HL-60/S4 treated with retinoic acid at 250 ng/mL for 4 days and 3 days (cell line): ENCODE measurements around the gene RSU1.

Experiments
- in situ Hi-C: fragments of 300-500 bp; cut with MboI; formaldehyde crosslinking; loops from 2 replicates; pipeline ENCODE4 v1.7.0; 2022; ENCODE audit warnings: low sequenced_read_pairs

Gene RSU1

GRCh38 chr10:16612115-16612980 is 204.9 kb downstream of the RSU1 start:
- in situ Hi-C loops, result no loop called here

GRCh38 chr10:16611037-16611436 is 206.2 kb downstream of the RSU1 start:
- in situ Hi-C loops, result no loop called here

GRCh38 chr10:16609211-16609610 is 208.0 kb downstream of the RSU1 start:
- in situ Hi-C loops, result no loop called here

- in situ Hi-C loops, result no loop called here
These were observed 210.3 kb downstream of the RSU1 start for GRCh38 chr10:16606923-16607322.

- in situ Hi-C loops, result no loop called here
These were observed 210.8 kb downstream of the RSU1 start for GRCh38 chr10:16606421-16606820.

- in situ Hi-C loops, result no loop called here
These were observed 213.9 kb downstream of the RSU1 start for GRCh38 chr10:16603308-16603707.

GRCh38 chr10:16602104-16602775 is 215.0 kb downstream of the RSU1 start:
- in situ Hi-C loops, result no loop called here

GRCh38 chr10:16599662-16600061 is 217.6 kb downstream of the RSU1 start:
- in situ Hi-C loops, result no loop called here

- in situ Hi-C loops, result no loop called here
These were observed 219.6 kb downstream of the RSU1 start for GRCh38 chr10:16597656-16598055.

GRCh38 chr10:16592378-16592777 is 224.8 kb downstream of the RSU1 start:
- in situ Hi-C loops, result no loop called here

- in situ Hi-C loops, result no loop called here
These were observed 230.7 kb downstream of the RSU1 start for GRCh38 chr10:16586358-16587138.

- in situ Hi-C loops, result no loop called here
These were observed 232.1 kb downstream of the RSU1 start for GRCh38 chr10:16585103-16585502.

GRCh38 chr10:16583382-16583781 is 233.8 kb downstream of the RSU1 start:
- in situ Hi-C loops, result no loop called here

- in situ Hi-C loops, result no loop called here
These were observed 236.0 kb downstream of the RSU1 start for GRCh38 chr10:16581202-16581601.

- in situ Hi-C loops, result no loop called here
These were observed 246.5 kb downstream of the RSU1 start for GRCh38 chr10:16570731-16571130.

GRCh38 chr10:16566202-16566805 is 250.9 kb downstream of the RSU1 start:
- in situ Hi-C loops, result no loop called here

- in situ Hi-C loops, result no loop called here
These were observed 251.6 kb downstream of the RSU1 start for GRCh38 chr10:16565604-16566003.

- in situ Hi-C loops, result no loop called here
These were observed 254.3 kb downstream of the RSU1 start for GRCh38 chr10:16562891-16563290.

- in situ Hi-C loops, result no loop called here
These were observed 257.9 kb downstream of the RSU1 start for GRCh38 chr10:16559236-16559773.

GRCh38 chr10:16547973-16548372 is 269.3 kb downstream of the RSU1 start:
- in situ Hi-C loops, result no loop called here
